AG08396 (cell line): ENCODE data around the gene CDRT4.
A peak's percentile ranks its signal among the peaks of the same experiment; 100 is the strongest.
"Not testable (repeated sequence)": the region's sequence is repeated elsewhere in the genome, so short reads cannot be mapped to it uniquely, and the experiment has no call there.

Experiments
- DNase-seq: peaks from one replicate; pipeline ENCODE4 v3.0.0; 2012; ENCODE audit warnings: low spot score, mixed read lengths

The CDRT4 gene

GRCh38 chr17:15467592-15467991 is at the start of gene CDRT4:
Gene CDRT4 (minus strand): TSS chr17:15467621. CDS start chr17:15440238, 27,383 bp downstream.
- no peak for DNase-seq

DNA sequence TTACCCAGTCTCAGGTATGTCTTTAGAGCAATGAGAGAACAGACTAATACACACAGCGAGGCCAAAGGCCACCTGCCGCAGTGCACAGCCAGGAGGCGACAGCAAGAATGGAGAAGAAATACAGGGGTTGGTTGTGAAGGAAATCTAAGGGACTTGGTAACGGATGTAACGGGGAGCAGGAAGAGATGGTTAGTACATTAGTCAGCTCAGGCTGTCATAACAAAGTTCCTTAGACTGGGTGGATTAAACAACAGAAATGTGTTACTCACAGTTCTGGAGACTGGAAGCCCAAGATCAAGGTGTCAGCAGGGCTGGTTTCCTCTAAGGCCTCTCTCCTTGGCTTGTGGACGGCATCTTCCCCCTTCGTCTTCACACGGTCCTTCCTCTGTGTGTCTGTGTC is 48.7 kb upstream of the CDRT4 start:
- DNase-seq = no peak

- no peak for DNase-seq
Measured at GRCh38 chr17:15514469-15514868, 47.0 kb upstream of the CDRT4 start.

GRCh38 chr17:15513856-15514459 is 46.5 kb upstream of the CDRT4 start:
- no peak for DNase-seq

DNA sequence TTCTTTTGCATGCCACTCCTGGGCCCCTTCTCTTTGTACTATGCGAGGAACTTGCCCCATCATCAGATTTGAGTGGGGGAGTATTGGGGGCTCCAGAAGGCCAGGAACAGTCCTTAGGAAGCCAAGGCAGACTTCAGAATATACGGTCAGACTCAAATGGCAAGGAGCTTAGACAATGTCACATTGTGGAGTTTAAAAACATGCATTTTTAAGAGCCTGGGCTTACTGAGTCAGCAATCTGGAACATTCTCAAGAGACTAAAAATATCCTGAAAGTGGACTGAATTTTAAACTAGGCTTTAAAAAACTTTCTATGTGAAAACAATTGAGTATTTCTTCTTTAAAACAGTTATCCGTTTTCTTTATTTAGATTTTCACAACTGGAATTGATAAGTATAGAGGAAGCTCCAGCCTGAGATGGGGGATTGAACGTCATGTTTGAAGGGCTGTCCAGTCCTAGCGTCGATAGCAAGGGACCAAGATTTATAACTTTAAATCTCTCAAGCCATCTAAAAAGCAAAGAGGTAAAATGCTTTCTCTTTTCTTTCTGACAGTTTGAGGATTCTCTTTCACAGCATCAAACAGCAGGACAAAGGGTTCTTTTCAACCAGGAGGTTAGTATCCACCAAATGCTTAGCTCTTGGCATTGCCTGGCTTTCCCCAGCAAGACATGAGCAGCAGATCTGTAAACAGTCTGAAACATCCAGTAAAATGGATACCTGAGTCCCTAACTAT is 45.8 kb upstream of the CDRT4 start:
- no peak for DNase-seq

DNA sequence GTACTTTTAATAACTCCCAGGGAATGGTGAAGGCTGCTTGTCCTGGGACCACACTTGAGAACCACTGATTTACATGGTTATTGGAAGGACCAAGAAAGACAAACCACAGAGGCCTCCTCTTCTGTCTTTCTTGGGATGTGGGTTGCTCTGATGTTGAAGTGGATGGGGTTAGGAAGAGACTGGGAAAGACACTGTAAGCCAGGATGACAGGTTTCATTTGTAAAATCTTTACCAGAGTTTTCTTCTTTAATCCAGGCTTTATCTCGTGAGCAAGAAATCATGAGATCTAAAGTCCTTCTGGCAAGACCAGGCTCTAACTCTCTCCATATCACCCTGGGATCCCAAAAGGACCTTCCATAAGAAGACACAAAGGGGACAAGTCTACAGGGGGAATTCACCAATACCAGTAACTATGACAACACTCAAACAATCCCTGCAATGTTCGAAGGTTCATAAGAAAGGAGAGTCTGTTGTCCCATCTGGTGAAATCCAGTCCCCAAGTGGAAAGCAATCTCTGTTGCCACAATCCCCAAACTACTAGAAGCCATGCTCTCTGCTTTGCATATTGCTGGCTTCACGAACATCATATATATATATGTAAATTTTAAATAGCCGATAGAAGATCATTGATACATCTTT is 44.8 kb upstream of the CDRT4 start:
- no peak for DNase-seq

DNA sequence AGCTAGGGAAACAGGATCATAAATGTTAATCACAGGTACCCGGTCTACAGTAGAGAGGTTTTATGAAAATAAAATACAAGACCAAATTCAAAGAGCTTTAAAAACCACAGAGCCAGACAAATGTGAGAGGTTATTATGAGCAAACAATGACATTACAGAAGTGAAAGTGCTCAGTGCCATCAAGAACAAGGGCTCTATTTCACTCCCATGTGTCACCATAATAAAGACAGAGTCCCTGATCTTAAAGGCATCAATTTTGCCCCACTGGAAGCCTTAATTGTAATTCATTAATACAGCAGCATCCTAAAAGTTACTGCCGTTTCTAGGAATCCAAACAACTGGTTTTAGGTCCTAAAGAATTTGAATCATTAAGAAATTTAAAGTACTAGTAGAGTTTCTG is 43.7 kb upstream of the CDRT4 start:
- no peak for DNase-seq

- peak; percentile 60 for DNase-seq
Measured at GRCh38 chr17:15510361-15510760, 42.9 kb upstream of the CDRT4 start.

- DNase-seq = no peak
Measured at GRCh38 chr17:15509095-15509494, 41.7 kb upstream of the CDRT4 start.

DNA sequence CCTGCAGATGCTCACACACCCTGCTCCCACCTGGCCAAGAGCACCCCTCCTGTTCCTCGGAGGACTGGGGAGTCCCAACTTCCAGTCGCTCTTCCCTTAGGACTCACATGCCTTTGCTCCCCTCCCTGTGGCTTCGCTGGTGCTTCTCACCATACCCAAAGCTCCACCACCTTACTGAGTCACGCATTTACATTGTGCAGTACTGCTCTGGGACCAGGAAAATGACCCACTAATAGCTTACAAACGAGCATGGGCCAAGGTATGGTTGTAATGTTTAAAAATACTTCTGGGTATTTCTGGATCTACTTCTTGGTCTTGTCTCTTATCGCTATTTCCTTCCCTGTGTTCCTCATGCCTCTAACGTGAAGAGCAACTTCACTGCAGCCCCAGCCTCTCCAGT is 41.0 kb upstream of the CDRT4 start:
- DNase-seq = no peak

- DNase-seq = peak; percentile 30
Measured at GRCh38 chr17:15507896-15508295, 40.5 kb upstream of the CDRT4 start.

DNA sequence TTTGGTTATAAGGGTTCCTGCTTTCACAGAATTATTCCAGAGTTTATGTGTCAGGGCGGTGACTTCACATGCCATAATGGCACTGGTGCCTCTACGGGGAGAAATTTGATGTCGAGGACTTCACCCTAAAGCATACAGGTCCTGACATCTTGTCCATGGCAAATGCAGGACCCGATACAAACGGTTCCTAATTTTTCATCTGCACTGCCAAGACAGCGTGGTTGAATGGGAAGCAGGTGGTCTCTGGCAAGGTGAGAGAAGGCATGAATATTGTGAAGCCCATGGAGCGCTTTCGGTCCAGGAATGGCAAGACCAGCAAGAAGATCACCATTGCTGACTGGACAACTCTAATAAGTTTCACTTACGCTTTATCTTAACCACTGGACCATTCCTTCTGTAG is 39.6 kb upstream of the CDRT4 start:
- no peak for DNase-seq

GRCh38 chr17:15505708-15506107 is 38.3 kb upstream of the CDRT4 start:
- DNase-seq = not testable (repeated sequence)

DNA sequence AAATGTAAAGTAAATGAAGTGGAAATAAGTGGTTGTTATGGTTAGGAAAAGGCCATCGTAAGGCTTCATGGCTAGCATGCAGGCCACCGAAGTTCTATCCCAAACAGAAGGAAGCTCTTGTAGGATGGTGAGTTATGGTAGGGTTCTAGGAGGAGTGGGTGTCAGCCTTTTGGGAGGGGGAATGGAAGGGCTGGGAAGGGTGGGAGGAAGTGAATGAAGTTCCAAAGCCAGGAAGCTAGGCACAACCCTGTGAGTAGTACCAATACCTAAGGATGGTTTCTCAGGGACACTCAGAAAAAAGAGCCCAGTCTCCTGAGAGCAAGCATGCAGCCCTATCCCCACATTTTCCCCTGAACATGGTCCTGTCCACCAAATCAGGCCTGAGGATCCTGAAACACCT is 36.3 kb upstream of the CDRT4 start:
- no peak for DNase-seq

DNA sequence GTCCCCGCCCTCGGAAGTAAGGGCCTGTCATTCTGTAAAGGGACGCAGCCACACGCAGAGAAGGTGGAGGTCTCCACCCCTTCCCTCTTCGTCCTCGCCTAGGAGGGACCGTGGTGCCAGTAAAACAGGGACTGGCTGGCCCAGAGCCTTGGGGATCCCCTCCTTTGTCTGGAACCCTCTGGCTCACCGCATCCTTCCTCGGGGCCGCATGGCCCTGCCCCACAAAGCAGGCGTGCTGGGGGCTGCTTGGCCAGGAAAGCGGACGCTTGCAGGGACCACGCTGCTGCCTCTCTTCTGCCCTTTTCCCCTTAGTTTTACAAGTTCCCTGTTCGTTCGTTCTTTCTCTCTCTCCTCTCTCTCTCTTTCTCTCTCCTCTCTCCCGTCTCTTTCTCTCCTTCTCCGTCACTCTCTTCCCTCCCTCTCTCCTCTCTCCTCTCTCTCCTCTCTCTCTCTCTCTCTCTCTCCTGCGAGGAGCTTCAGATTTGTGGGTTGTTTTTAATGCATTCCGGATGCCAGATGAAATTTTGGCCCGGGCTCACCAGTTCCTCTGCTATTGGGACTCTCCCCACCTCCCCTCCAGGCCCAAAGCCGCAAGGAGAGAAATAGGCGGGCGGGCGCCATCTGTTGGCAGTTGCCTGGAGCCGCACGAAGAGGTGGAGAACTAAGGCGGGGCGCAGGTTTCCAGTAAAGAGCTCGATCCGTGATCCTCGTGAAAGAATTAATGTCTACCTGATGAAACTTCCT is 35.1 kb upstream of the CDRT4 start:
- peak; percentile 91 for DNase-seq

GRCh38 chr17:15501793-15502192 is 34.4 kb upstream of the CDRT4 start:
- no peak for DNase-seq

DNA sequence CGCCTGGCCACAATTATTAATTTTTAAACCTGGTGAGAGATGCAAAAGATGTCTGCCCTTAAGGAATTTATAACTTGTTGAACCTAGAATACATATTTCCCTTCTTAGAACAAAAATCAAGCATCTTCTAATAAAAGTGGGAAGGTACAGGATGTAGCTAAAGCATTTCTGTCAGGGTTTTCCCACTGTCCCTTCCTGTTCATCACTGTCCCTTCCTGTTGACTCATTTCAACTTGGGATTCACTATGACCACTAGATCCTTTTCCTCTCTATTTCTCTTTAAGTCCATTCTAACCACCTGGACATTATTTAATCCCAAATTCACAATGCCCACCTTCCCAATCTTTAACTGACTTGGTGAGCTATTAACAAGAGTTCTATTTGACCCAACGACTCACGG is 33.9 kb upstream of the CDRT4 start:
- no peak for DNase-seq

GRCh38 chr17:15498107-15498506 is 30.7 kb upstream of the CDRT4 start:
- DNase-seq = no peak

DNA sequence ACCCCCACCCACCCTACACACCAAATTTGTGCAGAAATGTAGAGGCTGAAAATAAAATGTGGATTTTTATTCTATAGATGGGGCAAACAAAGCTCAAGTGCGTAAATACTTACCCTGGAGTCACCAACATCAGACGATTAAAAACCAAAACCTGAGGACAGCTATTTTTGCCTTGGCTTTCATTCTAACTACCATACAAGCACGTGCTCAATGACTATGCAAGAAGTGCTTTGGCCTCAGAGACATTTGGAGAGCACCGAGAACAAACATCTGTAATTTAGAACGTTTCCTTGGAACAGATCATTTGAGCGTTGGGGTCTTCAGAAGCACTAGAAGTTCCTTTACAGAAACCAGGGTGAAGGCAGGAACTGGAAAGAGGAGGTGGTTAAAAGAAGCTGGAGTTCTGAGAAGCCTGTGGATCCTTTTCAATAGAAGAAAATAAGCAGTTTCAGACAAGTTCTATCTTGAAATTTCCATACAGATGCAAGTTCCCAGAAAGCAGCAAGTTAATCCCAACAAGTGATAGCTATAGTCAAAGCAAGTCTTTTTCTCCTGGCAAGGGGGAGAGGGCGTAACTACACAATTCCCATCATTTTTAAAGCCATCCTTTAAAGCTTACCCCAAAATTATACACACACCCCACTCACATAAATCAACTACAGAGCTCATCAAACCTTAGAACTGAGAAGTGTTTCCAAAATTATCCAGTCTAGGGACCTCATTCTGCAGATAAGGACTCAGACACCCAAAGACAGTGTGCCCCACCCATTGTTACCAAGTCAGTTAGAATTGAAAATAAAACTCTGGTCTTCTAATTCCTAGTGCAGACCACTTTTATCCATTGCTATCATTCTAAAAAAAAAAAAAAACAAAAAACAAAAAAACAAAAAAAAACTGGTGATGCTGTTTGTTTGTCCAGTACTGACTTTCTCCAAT is 29.6 kb upstream of the CDRT4 start:
- no peak for DNase-seq

DNA sequence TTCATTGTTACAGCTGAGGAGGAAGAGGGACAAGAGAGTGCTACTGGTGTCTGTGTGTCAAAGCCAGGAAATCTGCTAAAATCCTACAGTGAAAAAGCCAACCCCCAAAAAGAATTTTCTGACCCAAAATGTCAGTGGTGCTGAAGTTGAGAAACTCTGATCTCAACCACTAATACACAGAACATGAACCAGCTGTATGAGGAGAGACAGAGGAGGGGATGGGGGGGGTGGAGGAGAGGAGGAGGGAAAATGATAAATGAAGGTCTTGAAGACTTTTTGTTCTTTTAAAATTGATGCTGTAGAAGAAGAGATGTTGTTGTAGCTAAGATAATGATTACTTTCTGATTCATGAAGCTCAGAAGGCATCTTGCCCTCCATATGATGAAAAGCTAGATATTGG is 27.4 kb upstream of the CDRT4 start:
- DNase-seq = no peak

- no peak for DNase-seq
Measured at GRCh38 chr17:15493693-15494035, 26.2 kb upstream of the CDRT4 start.
